GM18526 (cell line): ENCODE measurements around the gene FOXK1.

Experiments used
- POLR2A ChIP-seq: IDR thresholded peaks from 3 replicates; pipeline ENCODE4 v1.6.1; 2011; ENCODE audit not compliant: insufficient read length; ENCODE audit errors: extremely low read depth

The FOXK1 gene

GRCh38 chr7:4742051-4742573 is 60.0 kb downstream of the FOXK1 start:
- TF ChIP-seq POLR2A, result no peak

DNA sequence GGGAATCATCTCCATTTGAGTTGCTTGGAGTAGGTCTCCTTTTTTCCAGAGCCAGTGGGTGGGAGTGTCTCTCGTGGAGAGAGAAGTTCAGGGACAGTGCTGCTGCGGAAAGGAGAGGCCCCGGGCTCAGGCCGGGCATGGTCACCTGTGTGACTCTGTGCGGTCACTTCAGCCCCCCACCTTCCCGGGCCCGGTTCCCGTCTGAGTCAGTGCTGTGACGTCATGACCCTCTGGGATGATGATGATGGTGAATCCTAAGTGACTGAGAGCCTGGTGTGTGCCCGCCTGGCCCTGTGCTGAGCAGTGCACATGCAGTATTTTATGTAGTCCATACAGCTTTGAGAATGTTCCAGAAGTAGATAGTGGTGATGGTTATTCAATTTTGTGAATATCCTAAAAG is 60.8 kb downstream of the FOXK1 start:
- TF ChIP-seq POLR2A, result no peak

DNA sequence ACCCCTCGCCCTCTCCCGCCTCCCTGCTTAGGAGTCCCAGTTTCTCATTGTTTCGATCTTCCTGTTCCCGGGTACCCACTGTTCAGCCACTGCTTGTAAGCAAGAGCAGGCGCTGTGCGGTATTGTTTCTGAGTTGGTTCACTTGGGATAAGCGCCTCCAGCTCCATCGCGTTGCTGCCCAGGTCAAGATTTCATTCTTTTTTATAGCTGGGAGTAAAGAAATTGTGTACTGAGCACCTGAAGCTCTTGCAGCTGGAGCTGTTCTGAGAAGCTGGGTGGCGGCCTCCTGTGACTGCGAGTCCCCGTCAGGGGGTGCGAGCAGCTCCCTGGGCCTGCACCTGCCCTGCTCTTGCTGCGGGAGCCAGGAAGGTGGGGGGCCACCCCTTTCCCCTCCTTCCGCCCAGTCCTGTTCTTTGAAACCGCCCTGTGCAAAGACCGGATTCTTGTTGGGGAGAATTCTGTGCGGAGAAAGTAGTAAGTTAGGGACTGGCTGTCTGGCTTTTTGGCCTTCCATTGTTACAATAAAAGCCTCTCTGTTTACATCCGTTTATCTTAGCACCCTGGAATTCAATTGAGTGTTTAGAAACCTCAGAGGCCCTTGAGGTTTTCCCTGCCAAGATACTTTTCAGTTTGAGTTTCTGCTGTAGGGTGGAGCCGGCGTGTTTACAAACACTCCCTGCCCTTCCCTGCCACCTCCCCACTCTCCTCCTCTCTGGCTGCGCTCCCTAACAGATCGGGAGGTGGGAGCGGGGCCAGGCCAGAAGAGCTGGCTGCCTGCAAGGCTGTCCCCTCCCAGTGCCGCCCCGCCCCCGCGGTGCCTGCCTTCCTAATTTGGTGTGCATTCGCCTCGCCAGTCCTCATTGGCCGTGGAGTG is 62.5 kb downstream of the FOXK1 start:
- TF ChIP-seq POLR2A, result peak; percentile 46

- no peak for TF ChIP-seq POLR2A
Measured at GRCh38 chr7:4745265-4745919, 63.3 kb downstream of the FOXK1 start.

DNA sequence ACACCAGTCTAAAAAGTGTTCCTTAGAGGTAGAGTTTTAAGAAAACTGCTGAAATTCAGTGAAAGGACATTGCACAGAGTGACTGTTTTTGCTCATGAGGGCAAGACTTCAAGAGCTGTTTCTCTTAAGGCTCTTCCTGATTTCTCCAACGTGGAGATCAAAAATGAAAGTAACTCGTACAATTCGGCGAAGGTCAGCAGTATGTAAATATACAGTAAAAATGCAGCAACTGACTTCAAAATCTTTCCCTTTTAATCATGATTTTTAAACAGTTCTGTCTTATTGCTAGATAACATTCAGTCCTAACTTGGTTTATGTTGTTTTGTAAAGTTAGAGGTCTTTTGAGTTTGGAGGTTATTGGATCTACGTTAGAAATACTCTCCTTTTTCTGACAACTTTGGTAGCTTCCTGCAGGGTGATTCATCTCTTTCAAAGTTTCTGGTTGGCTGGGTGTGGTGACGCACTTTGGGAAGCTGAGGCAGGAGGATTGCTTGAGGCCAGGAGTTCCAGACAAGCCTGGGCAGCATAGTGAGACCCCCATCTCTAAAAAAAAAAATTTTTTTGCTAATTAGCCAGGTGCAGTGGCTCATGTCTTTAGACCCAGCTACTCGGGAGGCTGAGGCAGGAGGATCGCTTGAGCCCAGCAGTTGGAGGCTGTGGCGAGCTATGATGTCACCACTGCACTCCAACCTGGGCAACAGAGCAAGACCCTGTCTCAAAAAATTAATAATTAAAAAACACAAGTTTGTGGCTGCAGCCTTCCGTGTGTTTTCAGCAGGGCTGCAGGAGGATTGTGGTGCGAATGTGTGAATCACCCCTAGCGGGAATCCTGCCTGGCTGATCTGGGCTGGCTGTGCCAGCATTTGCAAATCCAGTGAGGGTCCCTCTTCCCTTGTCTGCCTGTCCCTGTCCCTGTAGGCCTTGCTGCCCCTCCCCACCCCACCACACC is 64.2 kb downstream of the FOXK1 start:
- no peak for TF ChIP-seq POLR2A

DNA sequence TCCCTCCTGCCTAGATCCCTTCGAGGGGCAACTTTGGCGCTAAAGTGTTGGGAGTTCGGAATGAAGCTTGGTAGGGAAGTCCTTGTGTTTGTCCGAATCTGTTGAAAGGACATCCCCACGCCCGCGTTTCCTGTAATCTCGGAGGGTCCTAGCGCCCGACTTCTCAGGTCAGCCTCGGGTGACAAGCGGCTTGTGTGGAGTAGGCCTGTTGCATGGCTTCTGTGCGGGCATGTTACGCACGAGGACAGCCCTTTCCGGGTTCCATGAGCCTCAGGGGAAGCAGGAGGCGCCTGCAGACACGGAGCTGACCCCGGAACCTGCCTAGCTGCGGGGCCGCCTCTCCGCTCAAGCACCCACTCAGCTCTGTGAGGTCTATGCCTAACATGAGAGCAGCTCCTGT is 64.9 kb downstream of the FOXK1 start:
- no peak for TF ChIP-seq POLR2A

- no peak for TF ChIP-seq POLR2A
Measured at GRCh38 chr7:4747746-4748145, 65.7 kb downstream of the FOXK1 start.

- TF ChIP-seq POLR2A, result no peak
Measured at GRCh38 chr7:4748231-4748681, 66.2 kb downstream of the FOXK1 start.

DNA sequence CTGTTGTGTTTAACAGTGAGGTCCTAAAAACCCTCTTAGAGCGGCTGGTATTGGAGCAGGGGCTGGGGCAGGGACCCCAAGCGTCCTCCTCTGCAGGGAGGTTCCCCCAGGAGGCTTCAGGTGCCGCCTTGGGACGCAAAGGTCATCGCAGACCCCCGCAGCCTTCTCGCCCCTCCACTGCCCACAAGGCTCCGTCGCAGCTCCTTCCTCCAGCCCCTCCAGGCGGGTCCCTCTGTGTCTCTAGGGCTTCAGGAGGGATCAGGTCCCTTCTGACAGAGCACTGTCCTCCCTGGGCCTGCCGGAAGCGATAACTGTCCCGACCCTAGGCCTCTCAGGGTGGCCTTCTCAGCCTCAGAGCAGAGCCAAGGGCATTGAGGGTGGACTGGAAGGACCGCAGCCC is 67.3 kb downstream of the FOXK1 start:
- no peak for TF ChIP-seq POLR2A

- TF ChIP-seq POLR2A, result no peak
Measured at GRCh38 chr7:4749798-4750197, 67.7 kb downstream of the FOXK1 start.

- TF ChIP-seq POLR2A, result no peak
Measured at GRCh38 chr7:4751398-4751947, 69.4 kb downstream of the FOXK1 start.

- TF ChIP-seq POLR2A, result no peak
Measured at GRCh38 chr7:4753598-4754432, 71.7 kb downstream of the FOXK1 start.

DNA sequence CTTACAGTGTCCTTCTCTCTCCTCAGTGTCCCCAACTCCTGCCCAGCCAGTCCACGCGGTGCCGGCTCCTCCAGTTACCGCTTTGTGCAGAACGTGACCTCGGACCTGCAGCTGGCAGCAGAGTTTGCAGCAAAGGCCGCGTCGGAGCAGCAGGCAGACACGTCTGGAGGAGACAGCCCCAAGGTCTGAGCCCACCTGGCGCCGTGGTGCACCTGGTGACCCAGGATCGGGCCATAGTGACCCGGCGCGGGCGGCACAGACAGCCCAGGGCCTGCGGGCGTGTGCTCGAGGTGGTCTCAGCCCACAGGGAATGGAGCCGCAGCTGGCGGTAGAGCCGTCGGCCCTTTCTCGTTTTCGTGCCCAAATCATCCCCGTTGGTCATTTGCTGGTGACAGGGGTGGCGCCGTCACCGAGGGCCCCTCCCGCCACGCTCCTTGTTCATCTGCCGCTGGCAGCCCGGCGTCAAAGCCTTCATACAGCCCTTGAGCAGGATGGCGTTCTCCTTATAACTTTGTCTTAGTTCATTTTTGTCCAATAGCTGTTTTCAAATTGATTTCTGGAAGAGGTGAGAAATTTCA is 72.4 kb downstream of the FOXK1 start:
- TF ChIP-seq POLR2A, result no peak

DNA sequence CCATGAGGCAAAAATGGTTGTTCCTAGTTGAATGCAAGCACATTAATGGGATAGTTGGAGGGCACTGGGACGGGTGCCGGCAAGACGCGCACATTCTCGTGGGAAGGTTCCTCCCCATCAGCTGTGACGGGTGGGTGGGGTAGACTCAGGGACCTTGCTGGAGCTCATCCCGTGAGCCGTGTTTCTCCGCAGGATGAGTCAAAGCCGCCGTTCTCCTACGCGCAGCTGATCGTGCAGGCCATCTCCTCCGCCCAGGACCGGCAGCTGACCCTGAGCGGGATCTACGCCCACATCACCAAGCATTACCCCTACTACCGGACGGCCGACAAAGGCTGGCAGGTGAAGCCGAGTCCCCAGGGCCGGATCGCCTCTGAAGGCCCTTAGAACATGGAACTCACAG is 73.0 kb downstream of the FOXK1 start:
- no peak for TF ChIP-seq POLR2A
